GM23248 (cell line): Measurements from ENCODE around the gene CACNB2. TPM values are rescaled to one million over a fixed set of nuclear protein-coding genes. Genes with fewer than 3 reads are reported as not detected.
A peak's percentile ranks its signal among the peaks of the same experiment; 100 is the strongest.
"Not testable (repeated sequence)": the region's sequence is repeated elsewhere in the genome, so short reads cannot be mapped to it uniquely, and the experiment has no call there.

Source experiments
- DNase-seq: peaks from one replicate; pipeline ENCODE4 v3.0.0-alpha.2; 2015
- H2AFZ ChIP-seq: fragments of 200-600 bp; sonication (generic); 2 replicates; pipeline ENCODE4 v1.6.1; 2016; ENCODE audit warnings: antibody characterized with exemption
- H3F3A ChIP-seq: fragments of 200-600 bp; sonication (generic); 2 replicates; pipeline ENCODE4 v1.6.1; 2016; ENCODE audit warnings: mild to moderate bottlenecking, antibody characterized with exemption, mixed run types; ENCODE audit not compliant: insufficient read depth
- H3K27ac ChIP-seq: fragments of 200-600 bp; sonication (generic); 2 replicates; pipeline ENCODE4 v1.5.1; 2016; ENCODE audit warnings: mild to moderate bottlenecking
- H3K27me3 ChIP-seq: fragments of 200-600 bp; sonication (generic); replicated peaks from 2 replicates; pipeline ENCODE4 v1.6.1; 2016; ENCODE audit warnings: mild to moderate bottlenecking; ENCODE audit not compliant: insufficient read depth
- H3K36me3 ChIP-seq: fragments of 200-600 bp; sonication (generic); 2 replicates; pipeline ENCODE4 v1.6.1; 2016; ENCODE audit warnings: low read depth, mild to moderate bottlenecking
- H3K4me1 ChIP-seq: fragments of 200-600 bp; sonication (generic); 2 replicates; pipeline ENCODE4 v1.6.1; 2016; ENCODE audit warnings: mild to moderate bottlenecking; ENCODE audit not compliant: insufficient read depth
- H3K4me2 ChIP-seq: fragments of 200-600 bp; sonication (generic); one replicate; pipeline ENCODE4 v1.6.1; 2016; ENCODE audit warnings: mild to moderate bottlenecking; ENCODE audit not compliant: unreplicated experiment
- H3K4me3 ChIP-seq: fragments of 200-600 bp; sonication (generic); 2 replicates; pipeline ENCODE4 v1.5.1; 2016; ENCODE audit warnings: mild to moderate bottlenecking
- H3K79me2 ChIP-seq: fragments of 200-600 bp; sonication (generic); 2 replicates; pipeline ENCODE4 v1.6.1; 2016; ENCODE audit warnings: mild to moderate bottlenecking; ENCODE audit not compliant: insufficient read depth
- H3K9ac ChIP-seq: fragments of 200-600 bp; sonication (generic); 2 replicates; pipeline ENCODE4 v1.6.1; 2016; ENCODE audit warnings: mild to moderate bottlenecking
- H3K9me2 ChIP-seq: fragments of 200-600 bp; sonication (generic); 2 replicates; pipeline ENCODE4 v1.6.1; 2016; ENCODE audit warnings: mixed run types, mild to moderate bottlenecking, moderate library complexity; ENCODE audit not compliant: insufficient read depth
- H3K9me3 ChIP-seq: fragments of 200-600 bp; sonication (generic); one replicate; pipeline ENCODE4 v1.6.1; 2017; ENCODE audit warnings: low read depth
- H4K20me1 ChIP-seq: fragments of 200-600 bp; sonication (generic); 2 replicates; pipeline ENCODE4 v1.6.0; 2016; ENCODE audit not compliant: insufficient read depth
- EZH2 ChIP-seq: fragments of 200-600 bp; sonication (generic); IDR thresholded peaks from 2 replicates; pipeline ENCODE4 v1.6.1; 2018; ENCODE audit warnings: antibody characterized with exemption, mild to moderate bottlenecking; ENCODE audit not compliant: insufficient read depth, poor library complexity, severe bottlenecking
- EZH2phosphoT487 ChIP-seq: fragments of 200-600 bp; sonication (generic); IDR thresholded peaks from 2 replicates; pipeline ENCODE4 v1.6.1; 2018; ENCODE audit warnings: antibody characterized with exemption, moderate library complexity, mild to moderate bottlenecking, low read depth; ENCODE audit not compliant: insufficient read depth
- WGBS, 2 experiments: methylation state at CpG; one replicate each; pipeline ENCODE4 v1.1.6; 2015 to 2017; ENCODE audit warnings: low lambda C conversion rate in 2 of 2, low coverage in 1 of 2; ENCODE audit errors: missing lambda C conversion rate in 2 of 2; 5-methylcytosine and 5-hydroxymethylcytosine counted together
- in situ Hi-C: fragments of 300-500 bp; cut with MboI; formaldehyde crosslinking; loops from 2 replicates; pipeline ENCODE4 v1.15.0; 2020
- polyA plus RNA-seq: library from polyadenylated mRNA; unstranded; fragments of >200 nt; fragmentation: Nextera tagmentation; extraction: Ambion mirVana; gene quantifications from 2 replicates; pipeline ENCODE4 v1.2.1, GENCODE V29; 2016
- total RNA-seq: library from RNA; depleted of rRNA; stranded (reverse); fragments of >200 nt; shearing (Covaris generic); gene quantifications from 2 replicates; pipeline ENCODE4 v1.2.3, GENCODE V29; 2014

Gene CACNB2
- total and polyA plus RNA-seq, 2 experiments from 2014 or later = 0.31 to 0.32 TPM

DNA sequence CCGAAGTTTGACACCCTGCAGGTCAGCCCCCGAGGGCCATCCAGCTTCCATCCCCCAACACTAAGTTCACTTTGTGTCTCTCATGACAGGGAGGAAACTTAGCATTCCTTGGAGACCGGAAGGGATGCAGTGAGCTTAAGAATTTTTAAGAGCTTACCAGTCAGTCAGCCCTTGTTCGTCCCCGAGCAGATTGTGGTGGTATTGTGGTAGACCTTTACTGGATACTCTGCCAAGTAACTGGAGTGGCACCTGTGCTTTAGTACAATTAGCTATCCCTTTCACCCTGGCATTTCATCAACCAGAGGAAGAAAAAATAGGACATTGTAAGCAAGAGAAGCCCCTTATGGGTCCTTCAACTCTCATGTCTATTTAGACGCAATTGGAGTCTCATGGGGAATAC is 436.4 kb downstream of the CACNB2 start:
- H3F3A ChIP-seq = no peaks in the 10 kb centered on the region
- no peaks in the 10 kb centered on the region for H3K79me2 ChIP-seq
- WGBS, 2 experiments = 99 to 100% methylated on average over 6 of the region's 6 CpGs
- no peak for TF ChIP-seq EZH2phosphoT487
- no peak for TF ChIP-seq EZH2
- H3K4me1 ChIP-seq = no peaks in the 10 kb centered on the region
- no peaks in the 10 kb centered on the region for H3K9me2 ChIP-seq
- H3K27ac ChIP-seq = no peak overlapping the region
- no peaks in the 10 kb centered on the region for H3K27me3 ChIP-seq
- H3K9ac ChIP-seq = no peak overlapping the region
- in situ Hi-C loops = no loop called here
- no peaks in the 10 kb centered on the region for H3K9me3 ChIP-seq
- no peak overlapping the region for H3K4me2 ChIP-seq
- H2AFZ ChIP-seq = no peak overlapping the region
- no peak overlapping the region for H3K4me3 ChIP-seq
- H3K36me3 ChIP-seq = no peaks in the 10 kb centered on the region
- DNase-seq = no peak
- no peaks in the 10 kb centered on the region for H4K20me1 ChIP-seq

DNA sequence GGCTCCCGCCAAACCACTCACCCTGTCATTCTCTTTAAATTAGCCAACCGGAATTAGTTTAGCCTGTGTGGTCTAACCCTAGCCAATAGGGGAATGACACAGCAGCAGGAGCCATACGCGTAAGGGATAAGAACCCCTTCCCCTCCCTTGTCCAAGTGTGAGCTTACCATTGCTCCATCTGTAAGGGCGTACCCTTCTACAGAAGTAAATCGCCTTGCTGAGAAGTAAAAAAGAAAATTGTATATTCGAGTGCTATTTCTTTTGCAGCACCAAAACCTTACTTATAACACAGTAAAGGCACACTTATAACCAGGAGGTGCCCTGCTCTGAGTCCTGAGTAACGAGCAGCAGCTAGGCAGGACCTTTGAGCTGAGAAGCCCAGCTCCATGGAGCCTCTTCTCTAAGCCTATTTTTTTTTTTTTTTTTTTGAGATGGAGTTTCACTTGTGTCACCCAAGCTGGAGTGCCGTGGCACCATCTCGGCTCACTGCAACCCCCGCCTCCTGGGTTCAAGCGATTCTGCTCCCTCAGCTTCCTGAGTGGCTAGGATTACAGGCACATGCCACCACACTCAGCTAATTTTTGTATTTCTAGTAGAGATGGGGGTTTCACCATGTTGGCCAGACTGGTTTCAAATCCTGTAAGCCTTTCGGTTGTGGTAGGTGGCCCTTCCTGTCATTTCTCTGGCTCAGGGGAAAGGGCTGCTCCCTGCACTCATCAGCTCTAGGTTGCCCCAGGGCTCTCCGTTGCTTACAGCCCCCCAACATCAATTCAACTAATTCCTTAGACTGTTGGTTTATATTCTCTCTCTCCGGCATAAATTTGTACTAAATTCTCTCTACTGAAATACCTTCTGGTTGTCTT is 437.8 kb downstream of the CACNB2 start:
- H2AFZ ChIP-seq = no peak overlapping the region
- no peaks in the 10 kb centered on the region for H3F3A ChIP-seq
- no peak for TF ChIP-seq EZH2
- TF ChIP-seq EZH2phosphoT487 = no peak
- H3K27ac ChIP-seq = no peak overlapping the region
- H3K36me3 ChIP-seq = no peaks in the 10 kb centered on the region
- H3K9me3 ChIP-seq = no peaks in the 10 kb centered on the region
- no peaks in the 10 kb centered on the region for H3K9me2 ChIP-seq
- H3K4me2 ChIP-seq = no peak overlapping the region
- H3K27me3 ChIP-seq = no peaks in the 10 kb centered on the region
- H4K20me1 ChIP-seq = no peaks in the 10 kb centered on the region
- no peak overlapping the region for H3K9ac ChIP-seq
- H3K4me1 ChIP-seq = no peaks in the 10 kb centered on the region
- WGBS, 2 experiments = 87 to 90% methylated on average over 12 to 15 of the region's 15 CpGs
- no peak for DNase-seq
- in situ Hi-C loops = no loop called here
- no peak overlapping the region for H3K4me3 ChIP-seq
- no peaks in the 10 kb centered on the region for H3K79me2 ChIP-seq

DNA sequence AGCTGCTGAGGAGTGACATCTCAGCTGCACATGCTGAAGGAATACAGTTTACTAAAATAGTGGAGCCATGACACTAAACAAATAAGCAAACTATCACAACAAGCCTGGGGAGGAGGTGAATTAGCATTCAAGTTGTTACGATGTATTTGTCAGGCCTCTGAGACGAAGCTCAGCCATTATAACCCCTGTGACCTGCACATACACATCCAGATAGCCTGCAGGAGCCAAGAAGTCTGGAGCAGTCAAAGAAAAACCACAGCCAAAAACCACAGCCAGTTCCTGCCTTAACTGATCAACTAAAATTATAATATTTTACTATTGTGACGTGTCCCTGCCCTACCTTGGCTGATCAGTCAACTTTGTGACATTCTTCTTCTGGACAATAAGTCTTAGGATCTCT is 442.6 kb downstream of the CACNB2 start:
- Histone ChIP-seq H3K4me1 (no peaks in the 10 kb centered on the region), H3K9me3 (no peaks in the 10 kb centered on the region), H3K9me2 (no peaks in the 10 kb centered on the region), H4K20me1 (no peaks in the 10 kb centered on the region), H3K36me3 (no peaks in the 10 kb centered on the region), H2AFZ (no peak overlapping the region), H3K27me3 (no peaks in the 10 kb centered on the region), H3K4me2 (no peak overlapping the region), H3K79me2 (no peaks in the 10 kb centered on the region), H3K4me3 (no peak overlapping the region), H3K9ac (no peak overlapping the region), H3F3A (no peaks in the 10 kb centered on the region), H3K27ac (no peak overlapping the region)
- in situ Hi-C loops = no loop called here
- WGBS, 2 experiments = 76 to 82% methylated on average over 3 of the region's 3 CpGs
- TF ChIP-seq EZH2 = no peak
- no peak for TF ChIP-seq EZH2phosphoT487
- no peak for DNase-seq

DNA sequence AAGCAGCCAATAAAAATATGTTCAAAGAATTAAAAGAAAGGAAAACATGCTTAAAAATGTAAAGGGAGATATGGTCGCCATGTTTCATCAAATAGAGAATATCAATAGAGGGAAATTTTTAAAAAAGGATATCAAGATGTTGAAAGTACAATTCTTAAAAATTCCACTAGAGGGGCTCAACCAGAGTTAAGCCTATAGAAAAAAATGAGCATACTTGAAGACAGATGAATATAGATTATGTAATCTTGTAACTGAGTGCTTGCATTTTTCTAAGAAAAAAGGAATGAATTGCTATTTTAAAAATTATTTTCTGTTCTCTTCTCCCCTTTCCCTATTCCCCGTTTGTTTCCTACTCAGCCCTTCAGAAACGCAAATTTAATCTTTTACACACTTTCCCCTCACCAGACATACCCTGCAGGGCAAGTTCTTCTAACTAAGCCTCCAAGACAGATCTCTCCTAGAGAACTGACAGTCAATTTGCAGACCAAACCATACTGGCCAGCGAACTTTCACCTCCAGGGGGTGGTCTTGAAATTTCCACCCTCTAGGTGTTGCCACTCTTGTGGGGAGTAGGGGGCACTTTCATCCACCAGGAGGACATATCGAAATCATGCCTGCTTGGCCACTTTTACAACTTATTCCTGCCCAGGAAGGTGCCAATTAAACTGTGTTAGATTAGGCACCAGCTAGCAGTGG is 443.5 kb downstream of the CACNB2 start:
- DNase-seq = peak; percentile 38
- in situ Hi-C loops = no loop called here

DNA sequence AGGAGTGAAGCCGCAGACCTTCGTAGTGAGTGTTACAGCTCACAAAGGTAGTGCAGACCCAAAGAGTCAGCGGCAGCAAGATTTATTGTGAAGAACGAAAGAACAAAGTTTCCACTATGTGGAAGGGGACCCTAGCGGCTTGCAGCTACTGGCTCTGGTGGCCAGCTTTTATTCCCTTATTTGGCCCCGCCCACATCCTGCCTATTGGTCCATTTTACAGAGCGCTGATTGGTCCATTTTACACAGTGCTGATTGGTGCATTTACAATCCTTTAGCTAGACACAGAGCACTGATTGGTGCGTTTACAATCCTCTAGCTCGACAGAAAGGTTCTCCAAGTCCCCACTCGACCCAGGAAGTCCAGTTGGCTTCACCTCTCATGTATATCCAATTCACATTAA is 446.4 kb downstream of the CACNB2 start:
- H3K27me3 ChIP-seq, H3K36me3 ChIP-seq, H2AFZ ChIP-seq, DNase-seq, H3K4me3 ChIP-seq, H3K4me1 ChIP-seq, H3K4me2 ChIP-seq, H3K9ac ChIP-seq, H3K9me3 ChIP-seq, H4K20me1 ChIP-seq, H3F3A ChIP-seq, in situ Hi-C loops, H3K79me2 ChIP-seq, H3K9me2 ChIP-seq, H3K27ac ChIP-seq: not testable (repeated sequence)
- 91 to 96% methylated on average over 10 of the region's 10 CpGs for WGBS, 2 experiments

More for the DNA sequence above, 443.5 kb downstream of the CACNB2 start:
- Histone ChIP-seq H2AFZ (no peak overlapping the region), H3K4me2 (no peak overlapping the region), H3K27me3 (no peaks in the 10 kb centered on the region), H3K4me3 (no peak overlapping the region), H3K27ac (no peak overlapping the region), H3F3A (no peaks in the 10 kb centered on the region), H3K79me2 (no peaks in the 10 kb centered on the region), H4K20me1 (no peaks in the 10 kb centered on the region), H3K9me3 (no peaks in the 10 kb centered on the region), H3K36me3 (no peaks in the 10 kb centered on the region), H3K9ac (no peak overlapping the region), H3K4me1 (no peaks in the 10 kb centered on the region), H3K9me2 (no peaks in the 10 kb centered on the region)
- no peak for TF ChIP-seq EZH2
- TF ChIP-seq EZH2phosphoT487 = no peak
- WGBS, 2 experiments = 38 to 45% methylated on average over 5 of the region's 5 CpGs

DNA sequence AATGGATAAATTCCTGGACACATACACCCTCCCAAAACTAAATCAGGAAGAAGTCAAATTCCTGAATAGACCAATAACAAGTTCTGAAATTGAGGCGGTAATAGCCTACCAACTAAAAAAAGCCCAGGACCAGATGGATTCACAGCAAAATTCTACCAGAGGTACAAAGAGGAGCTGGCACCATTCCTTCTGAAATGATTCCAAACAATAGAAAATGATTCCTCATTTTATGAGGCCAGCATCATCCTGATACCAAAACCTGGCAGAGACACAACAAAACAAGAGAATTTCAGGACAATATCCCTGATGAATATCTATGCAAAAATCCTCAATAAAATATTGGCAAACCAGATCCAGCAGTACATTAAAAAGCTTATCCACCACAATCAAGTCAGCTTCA is 450.9 kb downstream of the CACNB2 start:
- in situ Hi-C loops = loop anchor here (10.0 kb wide), 1 partner anchor 66 kb away; no protein-coding TSS in a partner anchor
- DNase-seq = not testable (repeated sequence)
- 100% methylated on average over 1 of the region's 1 CpG for WGBS, 2 experiments

More for the DNA sequence above, 450.9 kb downstream of the CACNB2 start:
- H3K9me3 ChIP-seq, H3F3A ChIP-seq, H3K27me3 ChIP-seq, H3K9me2 ChIP-seq, H3K79me2 ChIP-seq, H3K27ac ChIP-seq, H4K20me1 ChIP-seq, H3K4me2 ChIP-seq, H2AFZ ChIP-seq, H3K36me3 ChIP-seq, H3K4me1 ChIP-seq, H3K9ac ChIP-seq, H3K4me3 ChIP-seq: not testable (repeated sequence)
